Measurements from ENCODE around the gene FBP2.
"Not testable (repeated sequence)": the region's sequence is repeated elsewhere in the genome, so short reads cannot be mapped to it uniquely, and the experiment has no call there.

The FBP2 gene

GRCh38 chr9:94553029-94553938 is 40.3 kb downstream of the FBP2 start:
- no peaks in the 10 kb centered on the region for H3K36me3 ChIP-seq (ENCODE audit: control insufficient read depth, insufficient read depth, low read length)
- no peaks in the 10 kb centered on the region for H3K4me1 ChIP-seq (ENCODE audit: control insufficient read depth, insufficient read depth, low read length, poor library complexity, severe bottlenecking)
- no peak for DNase-seq
- no peaks in the 10 kb centered on the region for H3K9me3 ChIP-seq (ENCODE audit: control insufficient read depth, low read length)
- H3K27ac ChIP-seq (ENCODE audit: insufficient read depth, low read length, poor library complexity, severe bottlenecking): no peak overlapping the region
- no peak overlapping the region for H3K4me3 ChIP-seq (ENCODE audit: insufficient read depth, low read depth, low read length, poor library complexity, severe bottlenecking)
- no peaks in the 10 kb centered on the region for H3K27me3 ChIP-seq (replicated peaks; ENCODE audit: control insufficient read depth, insufficient read depth, low read length, poor library complexity, severe bottlenecking)

DNA sequence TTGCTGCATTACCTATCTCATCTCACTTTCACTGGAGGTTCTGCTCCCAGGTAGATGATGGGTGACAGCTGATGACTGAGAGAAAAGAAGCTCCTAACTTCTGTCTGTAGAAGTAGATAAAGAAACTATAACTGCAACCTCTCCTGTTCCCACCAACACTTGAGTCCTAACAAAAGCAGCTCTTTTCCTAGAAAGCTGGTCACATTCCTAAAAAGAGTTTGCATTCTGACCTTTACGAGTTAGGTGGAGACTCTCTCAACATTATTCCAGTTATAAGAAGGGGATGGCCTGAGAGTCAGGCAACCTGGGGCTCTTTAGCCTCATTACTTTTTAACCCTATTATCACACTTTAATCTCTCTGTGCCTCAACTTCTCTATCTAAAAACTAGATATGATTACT is 47.7 kb downstream of the FBP2 start:
- no peaks in the 10 kb centered on the region for H3K9me3 ChIP-seq (ENCODE audit: control insufficient read depth, low read length)
- H3K36me3 ChIP-seq (ENCODE audit: control insufficient read depth, insufficient read depth, low read length): no peaks in the 10 kb centered on the region
- DNase-seq: no peak
- no peaks in the 10 kb centered on the region for H3K27me3 ChIP-seq (replicated peaks; ENCODE audit: control insufficient read depth, insufficient read depth, low read length, poor library complexity, severe bottlenecking)
- no peak overlapping the region for H3K4me3 ChIP-seq (ENCODE audit: insufficient read depth, low read depth, low read length, poor library complexity, severe bottlenecking)
- H3K27ac ChIP-seq (ENCODE audit: insufficient read depth, low read length, poor library complexity, severe bottlenecking): no peak overlapping the region
- H3K4me1 ChIP-seq (ENCODE audit: control insufficient read depth, insufficient read depth, low read length, poor library complexity, severe bottlenecking): no peaks in the 10 kb centered on the region

- H3K36me3 ChIP-seq (ENCODE audit: control insufficient read depth, insufficient read depth, low read length); H3K4me1 ChIP-seq (ENCODE audit: control insufficient read depth, insufficient read depth, low read length, poor library complexity, severe bottlenecking); H3K27ac ChIP-seq (ENCODE audit: insufficient read depth, low read length, poor library complexity, severe bottlenecking); H3K9me3 ChIP-seq (ENCODE audit: control insufficient read depth, low read length); H3K27me3 ChIP-seq (replicated peaks; ENCODE audit: control insufficient read depth, insufficient read depth, low read length, poor library complexity, severe bottlenecking); H3K4me3 ChIP-seq (ENCODE audit: insufficient read depth, low read depth, low read length, poor library complexity, severe bottlenecking); DNase-seq: not testable (repeated sequence)
Measured at GRCh38 chr9:94544335-94544734, 49.3 kb downstream of the FBP2 start.

- Histone ChIP-seq H3K4me3 (ENCODE audit: insufficient read depth, low read depth, low read length, poor library complexity, severe bottlenecking) (no peak overlapping the region), H3K27ac (ENCODE audit: insufficient read depth, low read length, poor library complexity, severe bottlenecking) (no peak overlapping the region), H3K36me3 (ENCODE audit: control insufficient read depth, insufficient read depth, low read length) (no peaks in the 10 kb centered on the region), H3K9me3 (ENCODE audit: control insufficient read depth, low read length) (no peaks in the 10 kb centered on the region), H3K4me1 (ENCODE audit: control insufficient read depth, insufficient read depth, low read length, poor library complexity, severe bottlenecking) (no peaks in the 10 kb centered on the region), H3K27me3 (replicated peaks; ENCODE audit: control insufficient read depth, insufficient read depth, low read length, poor library complexity, severe bottlenecking) (no peaks in the 10 kb centered on the region)
- no peak for DNase-seq
Measured at GRCh38 chr9:94538908-94539307, 54.7 kb downstream of the FBP2 start.

DNA sequence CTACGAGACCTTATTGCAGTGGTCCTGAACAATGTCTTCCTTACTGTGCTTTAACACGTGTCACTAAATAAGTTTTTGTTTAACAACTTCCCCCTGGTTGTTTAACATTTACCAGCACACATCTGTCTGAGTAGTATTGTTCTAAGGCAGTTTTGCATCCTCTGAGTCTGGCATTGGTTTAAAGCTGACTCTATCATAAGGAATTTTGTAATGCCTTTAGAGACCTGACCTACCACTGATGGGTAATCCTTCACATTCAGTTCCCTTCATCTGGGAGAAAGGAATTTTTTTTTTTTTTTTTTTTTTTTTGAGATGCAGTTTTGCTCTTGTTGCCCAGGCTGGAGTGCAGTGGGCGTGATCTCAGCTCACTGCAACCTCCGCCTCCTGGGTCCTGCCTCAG is 58.7 kb downstream of the FBP2 start:
- no peak for DNase-seq
- Histone ChIP-seq H3K27me3 (replicated peaks; ENCODE audit: control insufficient read depth, insufficient read depth, low read length, poor library complexity, severe bottlenecking) (no peaks in the 10 kb centered on the region), H3K9me3 (ENCODE audit: control insufficient read depth, low read length) (no peaks in the 10 kb centered on the region)

GRCh38 chr9:94533601-94534000 is 60.0 kb downstream of the FBP2 start:
- H3K4me3 ChIP-seq (ENCODE audit: insufficient read depth, low read depth, low read length, poor library complexity, severe bottlenecking): no peak overlapping the region
- no peaks in the 10 kb centered on the region for H3K36me3 ChIP-seq (ENCODE audit: control insufficient read depth, insufficient read depth, low read length)
- no peaks in the 10 kb centered on the region for H3K4me1 ChIP-seq (ENCODE audit: control insufficient read depth, insufficient read depth, low read length, poor library complexity, severe bottlenecking)
- DNase-seq: no peak
- no peaks in the 10 kb centered on the region for H3K9me3 ChIP-seq (ENCODE audit: control insufficient read depth, low read length)
- no peak overlapping the region for H3K27ac ChIP-seq (ENCODE audit: insufficient read depth, low read length, poor library complexity, severe bottlenecking)
- H3K27me3 ChIP-seq (replicated peaks; ENCODE audit: control insufficient read depth, insufficient read depth, low read length, poor library complexity, severe bottlenecking): peaks cover 6% of the 10 kb centered on the region

More for the DNA sequence above, 58.7 kb downstream of the FBP2 start:
- no peaks in the 10 kb centered on the region for H3K4me1 ChIP-seq (ENCODE audit: control insufficient read depth, insufficient read depth, low read length, poor library complexity, severe bottlenecking)
- H3K4me3 ChIP-seq (ENCODE audit: insufficient read depth, low read depth, low read length, poor library complexity, severe bottlenecking): no peak overlapping the region
- H3K36me3 ChIP-seq (ENCODE audit: control insufficient read depth, insufficient read depth, low read length): no peaks in the 10 kb centered on the region
- H3K27ac ChIP-seq (ENCODE audit: insufficient read depth, low read length, poor library complexity, severe bottlenecking): no peak overlapping the region

- Histone ChIP-seq H3K4me3 (ENCODE audit: insufficient read depth, low read depth, low read length, poor library complexity, severe bottlenecking) (no peak overlapping the region), H3K27me3 (replicated peaks; ENCODE audit: control insufficient read depth, insufficient read depth, low read length, poor library complexity, severe bottlenecking) (peaks cover 6% of the 10 kb centered on the region)
Measured at GRCh38 chr9:94533155-94533554, 60.5 kb downstream of the FBP2 start.

GRCh38 chr9:94528886-94529285 is 64.7 kb downstream of the FBP2 start:
- DNase-seq: no peak

More at GRCh38 chr9:94533155-94533554, 60.5 kb downstream of the FBP2 start:
- no peak overlapping the region for H3K27ac ChIP-seq (ENCODE audit: insufficient read depth, low read length, poor library complexity, severe bottlenecking)
- H3K36me3 ChIP-seq (ENCODE audit: control insufficient read depth, insufficient read depth, low read length): no peaks in the 10 kb centered on the region
- DNase-seq: no peak
- no peaks in the 10 kb centered on the region for H3K9me3 ChIP-seq (ENCODE audit: control insufficient read depth, low read length)
- no peaks in the 10 kb centered on the region for H3K4me1 ChIP-seq (ENCODE audit: control insufficient read depth, insufficient read depth, low read length, poor library complexity, severe bottlenecking)

GRCh38 chr9:94526951-94527350 is 66.7 kb downstream of the FBP2 start:
- DNase-seq: no peak
- no peak overlapping the region for H3K27ac ChIP-seq (ENCODE audit: insufficient read depth, low read length, poor library complexity, severe bottlenecking)
- no peak overlapping the region for H3K4me3 ChIP-seq (ENCODE audit: insufficient read depth, low read depth, low read length, poor library complexity, severe bottlenecking)
- H3K4me1 ChIP-seq (ENCODE audit: control insufficient read depth, insufficient read depth, low read length, poor library complexity, severe bottlenecking): no peaks in the 10 kb centered on the region
- no peaks in the 10 kb centered on the region for H3K9me3 ChIP-seq (ENCODE audit: control insufficient read depth, low read length)
- no peaks in the 10 kb centered on the region for H3K36me3 ChIP-seq (ENCODE audit: control insufficient read depth, insufficient read depth, low read length)
- H3K27me3 ChIP-seq (replicated peaks; ENCODE audit: control insufficient read depth, insufficient read depth, low read length, poor library complexity, severe bottlenecking): peaks cover 6% of the 10 kb centered on the region

More at GRCh38 chr9:94528886-94529285, 64.7 kb downstream of the FBP2 start:
- no peaks in the 10 kb centered on the region for H3K36me3 ChIP-seq (ENCODE audit: control insufficient read depth, insufficient read depth, low read length)
- no peak overlapping the region for H3K4me3 ChIP-seq (ENCODE audit: insufficient read depth, low read depth, low read length, poor library complexity, severe bottlenecking)
- H3K27ac ChIP-seq (ENCODE audit: insufficient read depth, low read length, poor library complexity, severe bottlenecking): no peak overlapping the region
- no peaks in the 10 kb centered on the region for H3K9me3 ChIP-seq (ENCODE audit: control insufficient read depth, low read length)
- H3K27me3 ChIP-seq (replicated peaks; ENCODE audit: control insufficient read depth, insufficient read depth, low read length, poor library complexity, severe bottlenecking): peaks cover 6% of the 10 kb centered on the region
- no peaks in the 10 kb centered on the region for H3K4me1 ChIP-seq (ENCODE audit: control insufficient read depth, insufficient read depth, low read length, poor library complexity, severe bottlenecking)

GRCh38 chr9:94526271-94526670 is 67.4 kb downstream of the FBP2 start:
- DNase-seq: no peak
- no peaks in the 10 kb centered on the region for H3K9me3 ChIP-seq (ENCODE audit: control insufficient read depth, low read length)
- no peak overlapping the region for H3K27ac ChIP-seq (ENCODE audit: insufficient read depth, low read length, poor library complexity, severe bottlenecking)
- H3K27me3 ChIP-seq (replicated peaks; ENCODE audit: control insufficient read depth, insufficient read depth, low read length, poor library complexity, severe bottlenecking): peaks cover 6% of the 10 kb centered on the region
- H3K4me1 ChIP-seq (ENCODE audit: control insufficient read depth, insufficient read depth, low read length, poor library complexity, severe bottlenecking): no peaks in the 10 kb centered on the region
- H3K4me3 ChIP-seq (ENCODE audit: insufficient read depth, low read depth, low read length, poor library complexity, severe bottlenecking): no peak overlapping the region
- H3K36me3 ChIP-seq (ENCODE audit: control insufficient read depth, insufficient read depth, low read length): no peaks in the 10 kb centered on the region
